Measurements from ENCODE around the gene MRRF.
"Not testable (repeated sequence)": the region's sequence is repeated elsewhere in the genome, so short reads cannot be mapped to it uniquely, and the experiment has no call there.

The MRRF gene

GRCh38 chr9:122350577-122351355 is 86.1 kb downstream of the MRRF start:
- in situ Hi-C loops (cut with MboI; ENCODE audit: low sequenced_read_pairs): no loop called here

- in situ Hi-C loops (cut with MboI; ENCODE audit: low sequenced_read_pairs): no loop called here
Measured at GRCh38 chr9:122354536-122355199, 90.0 kb downstream of the MRRF start.

GRCh38 chr9:122355336-122355875 is 90.7 kb downstream of the MRRF start:
- in situ Hi-C loops (cut with MboI; ENCODE audit: low sequenced_read_pairs): no loop called here

- in situ Hi-C loops (cut with MboI; ENCODE audit: low sequenced_read_pairs): no loop called here
Measured at GRCh38 chr9:122356627-122357026, 91.9 kb downstream of the MRRF start.

GRCh38 chr9:122360891-122361290 is 96.2 kb downstream of the MRRF start:
- in situ Hi-C loops (cut with MboI; ENCODE audit: low sequenced_read_pairs): no loop called here

- in situ Hi-C loops (cut with MboI; ENCODE audit: low sequenced_read_pairs): not testable (repeated sequence)
Measured at GRCh38 chr9:122363131-122363530, 98.4 kb downstream of the MRRF start.

GRCh38 chr9:122364117-122364782 is 99.6 kb downstream of the MRRF start:
- in situ Hi-C loops (cut with MboI; ENCODE audit: low sequenced_read_pairs): no loop called here

GRCh38 chr9:122364783-122365150 is 100.1 kb downstream of the MRRF start:
- in situ Hi-C loops (cut with MboI; ENCODE audit: low sequenced_read_pairs): no loop called here

GRCh38 chr9:122366074-122366660 is 101.5 kb downstream of the MRRF start:
- in situ Hi-C loops (cut with MboI; ENCODE audit: low sequenced_read_pairs): no loop called here

- in situ Hi-C loops (cut with MboI; ENCODE audit: low sequenced_read_pairs): no loop called here
Measured at GRCh38 chr9:122367065-122367464, 102.4 kb downstream of the MRRF start.

GRCh38 chr9:122367774-122368460 is 103.2 kb downstream of the MRRF start:
- in situ Hi-C loops (cut with MboI; ENCODE audit: low sequenced_read_pairs): no loop called here

- in situ Hi-C loops (cut with MboI; ENCODE audit: low sequenced_read_pairs): no loop called here
Measured at GRCh38 chr9:122368642-122369041, 104.0 kb downstream of the MRRF start.

- in situ Hi-C loops (cut with MboI; ENCODE audit: low sequenced_read_pairs): loop anchor here (10.0 kb wide), 1 partner anchor 84 kb away; no protein-coding TSS in a partner anchor
Measured at GRCh38 chr9:122370303-122370702, 105.6 kb downstream of the MRRF start.

GRCh38 chr9:122370869-122371755 is 106.4 kb downstream of the MRRF start, which contains the start of gene PTGS1:
TSS of gene PTGS1 (plus strand) at chr9:122371024. CDS start at chr9:122371085, 61 bp downstream.
- in situ Hi-C loops (cut with MboI; ENCODE audit: low sequenced_read_pairs): loop anchor here (10.0 kb wide), 1 partner anchor 84 kb away; no protein-coding TSS in a partner anchor

GRCh38 chr9:122371846-122372245 is 107.2 kb downstream of the MRRF start:
- in situ Hi-C loops (cut with MboI; ENCODE audit: low sequenced_read_pairs): loop anchor here (10.0 kb wide), 1 partner anchor 83 kb away; no protein-coding TSS in a partner anchor

- in situ Hi-C loops (cut with MboI; ENCODE audit: low sequenced_read_pairs): loop anchor here (10.0 kb wide), 1 partner anchor 82 kb away; no protein-coding TSS in a partner anchor
Measured at GRCh38 chr9:122372856-122373845, 108.5 kb downstream of the MRRF start.

- in situ Hi-C loops (cut with MboI; ENCODE audit: low sequenced_read_pairs): loop anchor here (10.0 kb wide), 1 partner anchor 80 kb away; no protein-coding TSS in a partner anchor
Measured at GRCh38 chr9:122374885-122375420, 110.3 kb downstream of the MRRF start.

- in situ Hi-C loops (cut with MboI; ENCODE audit: low sequenced_read_pairs): loop anchor here (10.0 kb wide), 1 partner anchor 78 kb away; no protein-coding TSS in a partner anchor
Measured at GRCh38 chr9:122376796-122377195, 112.1 kb downstream of the MRRF start.
